ENCODE measurements around the gene CDH23.

DNA sequence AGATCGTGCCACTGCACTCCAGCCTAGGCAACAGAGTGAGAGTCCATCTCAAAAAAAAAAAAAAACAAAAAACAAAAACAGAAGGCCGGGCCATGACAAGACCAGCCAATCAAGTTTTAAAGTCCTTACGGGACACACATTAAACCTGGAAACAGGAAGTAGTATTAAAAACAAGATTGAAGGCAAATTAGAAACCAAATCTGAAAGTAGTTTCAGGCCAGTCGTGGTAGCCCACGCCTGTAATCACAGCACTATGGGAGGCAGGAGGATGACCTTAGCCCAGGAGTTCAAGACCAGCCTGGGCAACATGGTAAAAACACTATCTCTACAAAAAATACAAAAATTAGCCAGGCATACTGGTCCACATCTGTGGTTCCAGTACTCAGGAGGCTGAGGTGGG lies 436.2 kb downstream of the CDH23 start:
- TF ChIP-seq, protein P1, sequence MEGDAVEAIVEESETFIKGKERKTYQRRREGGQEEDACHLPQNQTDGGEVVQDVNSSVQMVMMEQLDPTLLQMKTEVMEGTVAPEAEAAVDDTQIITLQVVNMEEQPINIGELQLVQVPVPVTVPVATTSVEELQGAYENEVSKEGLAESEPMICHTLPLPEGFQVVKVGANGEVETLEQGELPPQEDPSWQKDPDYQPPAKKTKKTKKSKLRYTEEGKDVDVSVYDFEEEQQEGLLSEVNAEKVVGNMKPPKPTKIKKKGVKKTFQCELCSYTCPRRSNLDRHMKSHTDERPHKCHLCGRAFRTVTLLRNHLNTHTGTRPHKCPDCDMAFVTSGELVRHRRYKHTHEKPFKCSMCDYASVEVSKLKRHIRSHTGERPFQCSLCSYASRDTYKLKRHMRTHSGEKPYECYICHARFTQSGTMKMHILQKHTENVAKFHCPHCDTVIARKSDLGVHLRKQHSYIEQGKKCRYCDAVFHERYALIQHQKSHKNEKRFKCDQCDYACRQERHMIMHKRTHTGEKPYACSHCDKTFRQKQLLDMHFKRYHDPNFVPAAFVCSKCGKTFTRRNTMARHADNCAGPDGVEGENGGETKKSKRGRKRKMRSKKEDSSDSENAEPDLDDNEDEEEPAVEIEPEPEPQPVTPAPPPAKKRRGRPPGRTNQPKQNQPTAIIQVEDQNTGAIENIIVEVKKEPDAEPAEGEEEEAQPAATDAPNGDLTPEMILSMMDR (IDR thresholded peaks at IDR 0.05): no peak
- TF ChIP-seq POLR2A (IDR thresholded peaks at IDR 0.05): no peak

Measured in uterus (tissue), 2 donors.